GM12878 (cell line): ENCODE measurements around the gene PPFIA4. TPM values are rescaled to one million over a fixed set of nuclear protein-coding genes. Genes with fewer than 3 reads are reported as not detected.

Source experiments
- ATAC-seq: fragments of 200-7000 bp; cut with Tn5 transposase; 3 replicates; pipeline ENCODE4 v1.9.1; 2020; ENCODE audit warnings: mild to moderate bottlenecking, moderate library complexity
- BruUV-seq: library from RNA; stranded (reverse); fragments of 400-500 nt; replicated peaks from 2 replicates; lab custom pipeline; 2021; lab: Mats Ljungman, UMichigan
- CTCF ChIA-PET: fragments of 300-600 bp; sonication (Branson Sonifier 250); formaldehyde crosslinking; extraction: SDS; loops from one replicate; lab custom pipeline; 2021; ENCODE audit warnings: inconsistent platforms; lab: Yijun Ruan, JAX
- POLR2A ChIA-PET: fragments of 350-600 bp; formaldehyde crosslinking; extraction: SDS; loops from one replicate; lab custom pipeline; 2021; ENCODE audit warnings: inconsistent platforms; lab: Charles Lee
- RAD21 ChIA-PET: fragments of 300-600 bp; sonication (Branson Sonifier 250); formaldehyde crosslinking; loops from one replicate; lab custom pipeline; 2023; ENCODE audit warnings: antibody characterized with exemption; ENCODE audit not compliant: unreplicated experiment; lab: Charles Lee
- SMC1A ChIA-PET: fragments of 300-600 bp; sonication (Branson Sonifier 250); formaldehyde crosslinking; loops from one replicate; lab custom pipeline; 2023; ENCODE audit not compliant: unreplicated experiment, uncharacterized antibody; lab: Charles Lee
- DNase-seq: peaks from one replicate; pipeline ENCODE4 v3.0.0-alpha.2; 2011; ENCODE audit warnings: low read depth, low spot score
- FAIRE-seq: peaks from 3 replicates; lab custom pipeline; 2011; peaks lifted over from hg19 to GRCh38; lab: Jason Lieb, UNC
- H2AFZ ChIP-seq: 2 replicates; pipeline ENCODE4 v1.6.0; 2011; ENCODE audit warnings: low read depth, low read length, control low read depth; ENCODE audit not compliant: control insufficient read depth
- H3K27ac ChIP-seq: 2 replicates; pipeline ENCODE4 v1.5.1; 2011; ENCODE audit warnings: control low read depth; ENCODE audit not compliant: control insufficient read depth, insufficient read depth
- H3K27me3 ChIP-seq, 2 experiments: replicated peaks in 1 of 2; 2 replicates each; pipeline versions ENCODE4 v1.6.0 to v1.6.1; 2011; ENCODE audit warnings: low read length in 1 of 2; ENCODE audit not compliant: control insufficient read depth in 2 of 2, insufficient read depth in 2 of 2
- H3K36me3 ChIP-seq, 2 experiments: 2 replicates each; pipeline ENCODE4 v1.5.1; 2011; ENCODE audit warnings: low read length in 1 of 2; ENCODE audit not compliant: control insufficient read depth in 2 of 2, insufficient read depth in 2 of 2
- H3K4me1 ChIP-seq: 2 replicates; pipeline ENCODE4 v1.6.1; 2011; ENCODE audit warnings: mild to moderate bottlenecking, low read length, moderate library complexity, mixed read lengths; ENCODE audit not compliant: control insufficient read depth, insufficient read depth
- H3K4me2 ChIP-seq: 2 replicates; pipeline ENCODE4 v1.6.0; 2011; ENCODE audit warnings: control low read depth; ENCODE audit not compliant: control insufficient read depth, insufficient read depth
- H3K4me3 ChIP-seq: fragments of 200-600 bp; sonication (generic); 2 replicates; pipeline ENCODE4 v1.5.1; 2016
- H3K79me2 ChIP-seq: 2 replicates; pipeline ENCODE4 v1.6.0; 2011; ENCODE audit warnings: low read length; ENCODE audit not compliant: control insufficient read depth, insufficient read depth
- H3K9ac ChIP-seq: 2 replicates; pipeline ENCODE4 v1.8.0; 2011; ENCODE audit warnings: low read length, control low read depth, mixed read lengths; ENCODE audit not compliant: control insufficient read depth, insufficient read depth
- H3K9me3 ChIP-seq: replicated peaks from 3 replicates; pipeline ENCODE4 v1.5.1; 2011; ENCODE audit warnings: mild to moderate bottlenecking, low read length; ENCODE audit not compliant: control insufficient read depth, insufficient read depth
- H4K20me1 ChIP-seq: 2 replicates; pipeline ENCODE4 v1.6.0; 2011; ENCODE audit not compliant: control insufficient read depth, insufficient read depth
- BRCA1 ChIP-seq: IDR thresholded peaks from 2 replicates; pipeline ENCODE4 v1.6.1; 2011; ENCODE audit warnings: low read depth, low read length, improper control_type of control experiment
- EP300 ChIP-seq, 2 experiments: fragments of 150-350 bp in 1 of 2; IDR thresholded peaks; 2 replicates each; pipeline ENCODE4 v1.6.1; 2011 to 2012; ENCODE audit warnings: low read depth in 2 of 2, low read length in 2 of 2, borderline replicate concordance in 1 of 2, improper control_type of control experiment in 1 of 2, inconsistent platforms in 1 of 2; ENCODE audit not compliant: control insufficient read depth in 1 of 2
- ETV6 ChIP-seq, 2 experiments: fragments of 450-650 bp in 1 of 2; IDR thresholded peaks in 1 of 2; conservative IDR thresholded peaks in 1 of 2; 2 replicates each; pipeline ENCODE4 v1.6.1; 2014; ENCODE audit warnings: antibody characterized with exemption in 1 of 2, borderline replicate concordance in 1 of 2, low read depth in 1 of 2, mild to moderate bottlenecking in 1 of 2, moderate library complexity in 1 of 2
- IRF3 ChIP-seq: fragments of 450-650 bp; IDR thresholded peaks from 2 replicates; pipeline ENCODE4 v1.6.1; 2014; ENCODE audit warnings: mild to moderate bottlenecking
- KLF5 ChIP-seq: fragments of 450-650 bp; IDR thresholded peaks from 2 replicates; pipeline ENCODE4 v1.6.1; 2014; ENCODE audit warnings: mild to moderate bottlenecking; ENCODE audit not compliant: partially characterized antibody
- MEF2A ChIP-seq: IDR thresholded peaks from 2 replicates; pipeline ENCODE4 v1.6.1; 2011; ENCODE audit warnings: low read depth, mild to moderate bottlenecking, low read length, moderate library complexity; ENCODE audit not compliant: insufficient read depth
- MEF2B ChIP-seq: fragments of 450-650 bp; IDR thresholded peaks from 2 replicates; pipeline ENCODE4 v1.6.1; 2018; ENCODE audit warnings: mild to moderate bottlenecking, moderate library complexity; ENCODE audit not compliant: partially characterized antibody, poor library complexity, severe bottlenecking
- MYB ChIP-seq: fragments of 150-350 bp; IDR thresholded peaks from 2 replicates; pipeline ENCODE4 v1.6.1; 2014; ENCODE audit warnings: mild to moderate bottlenecking, low read depth, low read length, borderline replicate concordance
- NR2C2 ChIP-seq: IDR thresholded peaks from 2 replicates; pipeline ENCODE4 v1.6.1; 2011; ENCODE audit warnings: borderline replicate concordance, low read depth; ENCODE audit not compliant: control insufficient read depth, insufficient read length
- TCF3 ChIP-seq: IDR thresholded peaks from 2 replicates; pipeline ENCODE4 v1.6.1; 2012; ENCODE audit warnings: low read depth, mild to moderate bottlenecking, low read length, borderline replicate concordance; ENCODE audit not compliant: insufficient read depth
- WGBS: methylation state at CpG from one replicate; pipeline ENCODE4 v1.1.6; 2016; ENCODE audit warnings: low lambda C conversion rate; ENCODE audit not compliant: insufficient replicate concordance, insufficient coverage; ENCODE audit errors: missing lambda C conversion rate; 5-methylcytosine and 5-hydroxymethylcytosine counted together
- in situ Hi-C: fragments of 300-500 bp; cut with MboI; formaldehyde crosslinking; loops from 9 replicates; pipeline ENCODE4 v1.14.3; 2018; ENCODE audit warnings: mixed read lengths
- intact Hi-C: fragments of 100-400 bp; cut with micrococcal nuclease; formaldehyde crosslinking; loops from one replicate; pipeline ENCODE4 v1.14.2; 2022; ENCODE audit not compliant: unreplicated experiment
- polyA plus RNA-seq, 11 experiments: library from polyadenylated mRNA; depleted of rRNA in 4 of 11; unstranded in 6 of 11; stranded (reverse) in 5 of 11; fragments of >200 nt; fragmentation: Nextera tagmentation in 4 of 11; fragmentation: Illumina TruSeq in 1 of 11; extraction: Ambion mirVana in 4 of 11; extraction: Trizol in 1 of 11; gene quantifications; 1 replicate in 1 of 11; 2 replicates in 10 of 11; pipeline versions ENCODE4 v1.2.1 to v1.2.3, GENCODE V29; 2011 to 2016; ENCODE audit warnings: inconsistent platforms in 2 of 11, missing spikeins in 2 of 11, low read depth in 1 of 11
- total RNA-seq, 4 experiments: library from RNA; depleted of rRNA in 3 of 4; stranded (reverse); fragments of >200 nt in 3 of 4; fragmentation: Illumina TruSeq in 1 of 4; extraction: Trizol in 1 of 4; gene quantifications; 2 replicates each; pipeline versions ENCODE4 v1.2.1 to v1.2.3, GENCODE V29; 2013 to 2021
- TF ChIP-seq, protein P1 (sequence below): fragments of 450-650 bp; IDR thresholded peaks from 2 replicates; pipeline ENCODE4 v1.6.1; 2018; ENCODE audit warnings: mild to moderate bottlenecking, low read depth, moderate library complexity; ENCODE audit not compliant: partially characterized antibody

The PPFIA4 gene
- total and polyA plus RNA-seq, 10 of the 15 experiments (the other 5 are each of a cell fraction or from before 2014, with no cell fraction given), result 0.02 to 19.7 (median 0.34) TPM; not detected in 1

DNA sequence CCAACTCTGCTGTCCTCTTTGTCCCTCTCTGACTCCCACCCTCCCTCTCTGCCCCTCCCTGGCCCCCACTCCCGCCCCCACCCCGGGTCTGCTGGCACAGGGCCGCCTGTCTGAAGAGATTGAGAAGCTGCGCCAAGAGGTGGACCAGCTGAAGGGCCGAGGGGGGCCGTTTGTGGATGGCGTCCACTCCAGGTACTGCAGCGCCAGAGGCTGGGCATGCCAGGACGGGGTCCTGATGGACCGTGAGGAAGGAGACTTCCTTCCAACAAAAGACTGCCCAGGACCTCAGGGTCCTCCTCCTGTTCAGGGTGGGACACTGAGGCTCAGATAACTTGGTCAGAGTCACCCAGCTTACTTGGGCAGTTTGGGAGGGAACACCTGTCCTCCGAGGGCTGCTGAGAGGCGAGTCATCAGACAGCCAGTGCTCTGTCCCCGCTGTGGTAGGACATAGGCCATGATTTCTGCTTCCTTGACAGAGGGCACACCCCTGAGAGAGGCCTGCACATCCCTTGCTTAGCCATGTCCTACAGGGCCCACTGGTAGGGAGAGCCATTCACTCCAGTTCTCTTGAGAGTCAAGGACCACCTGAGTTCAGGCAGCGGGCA is 23.4 kb downstream of the PPFIA4 start:
- ATAC-seq, result no peak
- H3K4me1 ChIP-seq, result no peaks in the 10 kb centered on the region
- POLR2A ChIA-PET, result no interaction called here
- H3K9ac ChIP-seq, result no peak overlapping the region
- CTCF ChIA-PET, result no interaction called here
- H3K4me2 ChIP-seq, result no peak overlapping the region
- H3K79me2 ChIP-seq, result no peaks in the 10 kb centered on the region
- DNase-seq, result no peak
- H3K27me3 ChIP-seq, result peaks cover 0 to 2% of the 10 kb centered on the region in 2 experiments; a peak in 1 of 4 replicates
- no peaks in the 10 kb centered on the region for H3K9me3 ChIP-seq
- no peaks in the 10 kb centered on the region for H4K20me1 ChIP-seq
- no peak overlapping the region for H2AFZ ChIP-seq
- RAD21 ChIA-PET, result no interaction called here
- FAIRE-seq, result no peak
- in situ Hi-C loops (no loop called here), intact Hi-C loops (no loop called here)
- no peak overlapping the region for H3K4me3 ChIP-seq
- TF ChIP-seq MYB (no peak), BRCA1 (no peak), NR2C2 (no peak), ETV6 (conservative IDR thresholded peaks at IDR 0.05 in 1 of 2, IDR thresholded peaks at IDR 0.05 in 1 of 2; ENCODE audit: borderline replicate concordance in 1 of 2, low read depth in 1 of 2) (no peak), EP300 (IDR thresholded peaks at IDR 0.05; ENCODE audit: borderline replicate concordance in 1 of 2, control insufficient read depth in 1 of 2, low read depth in 2 of 2, low read length in 2 of 2) (no peak), MEF2A (no peak), IRF3 (no peak), KLF5 (no peak), MEF2B (no peak), TCF3 (no peak)
- TF ChIP-seq, protein P1, sequence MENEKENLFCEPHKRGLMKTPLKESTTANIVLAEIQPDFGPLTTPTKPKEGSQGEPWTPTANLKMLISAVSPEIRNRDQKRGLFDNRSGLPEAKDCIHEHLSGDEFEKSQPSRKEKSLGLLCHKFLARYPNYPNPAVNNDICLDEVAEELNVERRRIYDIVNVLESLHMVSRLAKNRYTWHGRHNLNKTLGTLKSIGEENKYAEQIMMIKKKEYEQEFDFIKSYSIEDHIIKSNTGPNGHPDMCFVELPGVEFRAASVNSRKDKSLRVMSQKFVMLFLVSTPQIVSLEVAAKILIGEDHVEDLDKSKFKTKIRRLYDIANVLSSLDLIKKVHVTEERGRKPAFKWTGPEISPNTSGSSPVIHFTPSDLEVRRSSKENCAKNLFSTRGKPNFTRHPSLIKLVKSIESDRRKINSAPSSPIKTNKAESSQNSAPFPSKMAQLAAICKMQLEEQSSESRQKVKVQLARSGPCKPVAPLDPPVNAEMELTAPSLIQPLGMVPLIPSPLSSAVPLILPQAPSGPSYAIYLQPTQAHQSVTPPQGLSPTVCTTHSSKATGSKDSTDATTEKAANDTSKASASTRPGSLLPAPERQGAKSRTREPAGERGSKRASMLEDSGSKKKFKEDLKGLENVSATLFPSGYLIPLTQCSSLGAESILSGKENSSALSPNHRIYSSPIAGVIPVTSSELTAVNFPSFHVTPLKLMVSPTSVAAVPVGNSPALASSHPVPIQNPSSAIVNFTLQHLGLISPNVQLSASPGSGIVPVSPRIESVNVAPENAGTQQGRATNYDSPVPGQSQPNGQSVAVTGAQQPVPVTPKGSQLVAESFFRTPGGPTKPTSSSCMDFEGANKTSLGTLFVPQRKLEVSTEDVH, result no peak
- BruUV-seq, result no TSS peak
- no peak overlapping the region for H3K27ac ChIP-seq
- SMC1A ChIA-PET, result no interaction called here
- no peaks in the 10 kb centered on the region for H3K36me3 ChIP-seq
- 23% methylated on average over 11 of the region's 14 CpGs for WGBS
